Stimulated activated CD4-positive, alpha-beta T cell treated with anti-CD3 and anti-CD28 coated beads, Interleukin-2, amount 100 ng/mL, for 4 hours (primary cell): ENCODE results near the gene HOXC12.

Source experiments
- DNase-seq: peaks from one replicate; pipeline ENCODE4 v3.0.0-alpha.2; 2020; ENCODE audit warnings: low read depth

The HOXC12 gene

GRCh38 chr12:54008260-54008552, 53.5 kb downstream of the HOXC12 start:
- DNase-seq: no peak
